SK-N-SH (cell line): ENCODE data around the gene MSH5. TPM values are rescaled to one million over a fixed set of nuclear protein-coding genes. Genes with fewer than 3 reads are reported as not detected.

ENCODE experiments used
- CTCF ChIA-PET: fragments of 300-600, 350-600 bp; formaldehyde crosslinking; extraction: SDS; loops from one replicate; lab custom pipeline; 2021; lab: Yijun Ruan, JAX
- POLR2A ChIA-PET: fragments of 350-600 bp; sonication (Branson Sonifier 250); formaldehyde crosslinking; extraction: SDS; loops from one replicate; lab custom pipeline; 2020; ENCODE audit warnings: antibody characterized with exemption, inconsistent platforms; lab: Yijun Ruan, JAX
- DNase-seq: peaks from one replicate; pipeline ENCODE4 v3.0.0; 2012
- H2AFZ ChIP-seq: fragments of 200-600 bp; sonication (generic); 2 replicates; pipeline ENCODE4 v1.8.1; 2016; ENCODE audit warnings: antibody characterized with exemption, mild to moderate bottlenecking, low read depth
- H3F3A ChIP-seq: fragments of 200-600 bp; sonication (generic); replicated peaks from 2 replicates; pipeline ENCODE3; 2016; ENCODE audit warnings: antibody characterized with exemption, mild to moderate bottlenecking; ENCODE audit not compliant: insufficient read depth
- H3K27ac ChIP-seq, 2 experiments: fragments of 200-500 bp in 1 of 2; fragments of 200-600 bp in 1 of 2; sonication (Bioruptor generic) in 1 of 2; sonication (generic), shearing (Covaris generic) in 1 of 2; 2 replicates each; pipeline versions ENCODE4 v1.5.1 to v1.6.1; 2014 to 2016; ENCODE audit warnings: low read depth in 2 of 2, inconsistent platforms in 1 of 2, low read length in 1 of 2, mild to moderate bottlenecking in 1 of 2, mixed read lengths in 1 of 2
- H3K27me3 ChIP-seq: fragments of 200-600 bp; sonication (generic), shearing (Covaris generic); 2 replicates; pipeline ENCODE4 v1.6.1; 2016; ENCODE audit warnings: mixed run types; ENCODE audit not compliant: insufficient read depth
- H3K36me3 ChIP-seq, 2 experiments: fragments of 200-500 bp in 1 of 2; fragments of 200-600 bp in 1 of 2; sonication (Bioruptor generic) in 1 of 2; sonication (generic) in 1 of 2; replicated peaks in 1 of 2; 2 replicates each; pipeline versions ENCODE3 to v1.5.1; 2014 to 2016; ENCODE audit warnings: low read length in 1 of 2, mild to moderate bottlenecking in 1 of 2; ENCODE audit not compliant: insufficient read depth in 2 of 2, control insufficient read depth in 1 of 2
- H3K4me1 ChIP-seq, 2 experiments: fragments of 200-500 bp in 1 of 2; fragments of 200-600 bp in 1 of 2; sonication (Bioruptor generic) in 1 of 2; sonication (generic), shearing (Covaris generic) in 1 of 2; 2 replicates each; pipeline versions ENCODE4 v1.5.1 to v1.6.1; 2014 to 2016; ENCODE audit warnings: low read depth in 1 of 2, low read length in 1 of 2, mixed run types in 1 of 2; ENCODE audit not compliant: insufficient read depth in 2 of 2, control insufficient read depth in 1 of 2
- H3K4me2 ChIP-seq: fragments of 200-600 bp; sonication (generic), shearing (Covaris generic); 2 replicates; pipeline ENCODE4 v1.6.1; 2017; ENCODE audit warnings: mixed run types
- H3K4me3 ChIP-seq, 2 experiments: fragments of 200-500 bp in 1 of 2; fragments of 200-600 bp in 1 of 2; sonication (Bioruptor generic) in 1 of 2; sonication (generic), shearing (Covaris generic) in 1 of 2; 2 replicates each; pipeline versions ENCODE4 v1.5.1 to v1.8.1; 2014 to 2016; ENCODE audit warnings: low read depth in 2 of 2, inconsistent platforms in 1 of 2, low read length in 1 of 2, mild to moderate bottlenecking in 1 of 2, mixed read lengths in 1 of 2, moderate library complexity in 1 of 2
- H3K79me2 ChIP-seq: fragments of 200-600 bp; sonication (generic); 2 replicates; pipeline ENCODE4 v1.8.1; 2017; ENCODE audit warnings: mild to moderate bottlenecking; ENCODE audit not compliant: insufficient read depth
- H3K9ac ChIP-seq: fragments of 200-600 bp; sonication (generic); 2 replicates; pipeline ENCODE4 v1.6.1; 2017; ENCODE audit warnings: mixed run types
- H3K9me2 ChIP-seq: fragments of 200-600 bp; sonication (generic); 2 replicates; pipeline ENCODE4 v1.6.1; 2017; ENCODE audit warnings: mixed run types
- H3K9me3 ChIP-seq: fragments of 200-600 bp; sonication (generic); 2 replicates; pipeline ENCODE4 v1.6.1; 2017; ENCODE audit warnings: mixed run types, mild to moderate bottlenecking, moderate library complexity
- H4K20me1 ChIP-seq: fragments of 200-600 bp; sonication (generic); 2 replicates; pipeline ENCODE4 v1.6.1; 2017; ENCODE audit warnings: mild to moderate bottlenecking, mixed run types; ENCODE audit not compliant: insufficient read depth
- CHD2 ChIP-seq: fragments of 150-350 bp; IDR thresholded peaks from 2 replicates; pipeline ENCODE4 v1.6.1; 2018; ENCODE audit warnings: low read length; ENCODE audit not compliant: partially characterized antibody
- EP300 ChIP-seq, 2 experiments: IDR thresholded peaks; 2 replicates each; pipeline versions ENCODE4 v1.4.0 to v1.6.1; 2012; ENCODE audit warnings: borderline replicate concordance in 1 of 2, low read depth in 1 of 2, low read length in 1 of 2
- FOSL2 ChIP-seq: IDR thresholded peaks from 2 replicates; pipeline ENCODE4 v1.4.0; 2012; ENCODE audit warnings: low read depth, mild to moderate bottlenecking, moderate library complexity, borderline replicate concordance
- FOXJ3 ChIP-seq: sonication (generic); formaldehyde crosslinking; IDR thresholded peaks from 2 replicates; pipeline ENCODE4 v1.5.1; 2020; ENCODE audit warnings: mild to moderate bottlenecking, missing genetic modification reagents
- GATA2 ChIP-seq: sonication (generic); formaldehyde crosslinking; IDR thresholded peaks from 2 replicates; pipeline ENCODE4 v1.5.0; 2020; ENCODE audit warnings: mild to moderate bottlenecking, missing genetic modification reagents
- IRF3 ChIP-seq: fragments of 150-350 bp; IDR thresholded peaks from 2 replicates; pipeline ENCODE4 v1.6.1; 2016; ENCODE audit warnings: mild to moderate bottlenecking, low read depth, low read length
- JUND ChIP-seq: IDR thresholded peaks from 2 replicates; pipeline ENCODE4 v1.4.0; 2012
- MAX ChIP-seq: IDR thresholded peaks from 2 replicates; pipeline ENCODE4 v1.4.0; 2012; ENCODE audit warnings: low read depth
- MEF2A ChIP-seq: IDR thresholded peaks from 2 replicates; pipeline ENCODE4 v1.4.0; 2012; ENCODE audit warnings: low read depth, borderline replicate concordance
- MXI1 ChIP-seq: IDR thresholded peaks from 2 replicates; pipeline ENCODE4 v1.6.1; 2012; ENCODE audit warnings: mild to moderate bottlenecking, low read depth, low read length, improper control_type of control experiment
- NFIC ChIP-seq: IDR thresholded peaks from 2 replicates; pipeline ENCODE4 v1.4.0; 2012; ENCODE audit warnings: borderline replicate concordance
- POLR2AphosphoS5 ChIP-seq: IDR thresholded peaks from 2 replicates; pipeline ENCODE4 v1.6.1; 2012; ENCODE audit warnings: low read depth, low read length
- RAD21 ChIP-seq: IDR thresholded peaks from 2 replicates; pipeline ENCODE4 v1.6.1; 2012; ENCODE audit warnings: mild to moderate bottlenecking, low read length
- RCOR1 ChIP-seq: fragments of 150-350 bp; IDR thresholded peaks from 2 replicates; pipeline ENCODE4 v1.6.1; 2017; ENCODE audit warnings: antibody characterized with exemption, low read length
- REST ChIP-seq: IDR thresholded peaks from 2 replicates; pipeline ENCODE4 v1.6.1; 2012; ENCODE audit warnings: mild to moderate bottlenecking, low read depth, low read length, moderate library complexity
- RFX5 ChIP-seq: IDR thresholded peaks from 2 replicates; pipeline ENCODE4 v1.6.1; 2012; ENCODE audit warnings: mild to moderate bottlenecking, improper control_type of control experiment, low read length
- RXRA ChIP-seq: IDR thresholded peaks from 2 replicates; pipeline ENCODE4 v1.4.0; 2012; ENCODE audit warnings: low read depth, mild to moderate bottlenecking, borderline replicate concordance
- SIN3A ChIP-seq: IDR thresholded peaks from 2 replicates; pipeline ENCODE4 v1.6.1; 2012; ENCODE audit warnings: low read depth, mild to moderate bottlenecking, low read length, moderate library complexity, borderline replicate concordance
- SMC3 ChIP-seq: IDR thresholded peaks from 2 replicates; pipeline ENCODE4 v1.6.1; 2012; ENCODE audit warnings: low read depth, low read length, improper control_type of control experiment
- TCF12 ChIP-seq: IDR thresholded peaks from 2 replicates; pipeline ENCODE4 v1.4.0; 2012
- USF1 ChIP-seq: IDR thresholded peaks from 2 replicates; pipeline ENCODE4 v1.4.0; 2012; ENCODE audit warnings: low read depth, borderline replicate concordance
- USF2 ChIP-seq: fragments of 150-350 bp; IDR thresholded peaks from 2 replicates; pipeline ENCODE4 v1.6.1; 2017; ENCODE audit warnings: antibody characterized with exemption, low read length, low read depth, borderline replicate concordance
- YY1 ChIP-seq: IDR thresholded peaks from 2 replicates; pipeline ENCODE4 v1.4.0; 2012; ENCODE audit warnings: low read depth, mild to moderate bottlenecking
- ZBTB33 ChIP-seq: IDR thresholded peaks from 2 replicates; pipeline ENCODE4 v1.4.0; 2012; ENCODE audit warnings: low read depth, borderline replicate concordance
- WGBS: methylation state at CpG from one replicate; pipeline ENCODE4 v1.1.6; 2017; ENCODE audit warnings: low lambda C conversion rate; 5-methylcytosine and 5-hydroxymethylcytosine counted together
- polyA plus RNA-seq, 3 experiments: library from polyadenylated mRNA; depleted of rRNA; stranded (reverse); fragments of >200 nt; gene quantifications; 2 replicates each; pipeline ENCODE4 v1.2.3, GENCODE V29; 2012

The MSH5 gene
- polyA plus RNA-seq (2012; rRNA removed), result 16.0 and 19.5 TPM in 2 replicates
- polyA plus RNA-seq (2012; cell fraction: cytosol; rRNA removed), result 4.2 and 5.4 TPM in 2 replicates
- polyA plus RNA-seq (2012; cell fraction: nucleus; rRNA removed), result 143 and 155 TPM in 2 replicates

- H3K9me2 ChIP-seq, result no peaks in the 10 kb centered on the region
- peak within 1 kb of the TSS; percentile 77 to 83 for H3K4me3 ChIP-seq
- WGBS, result 2% methylated on average over 32 of the region's 58 CpGs
- peaks cover 6 to 7% of the 10 kb centered on the region in 2 experiments for H3K36me3 ChIP-seq
- no peaks in the 10 kb centered on the region for H3K9me3 ChIP-seq
- peak within 1 kb of the TSS; percentile 75 to 88 for H3K27ac ChIP-seq
- H3F3A ChIP-seq, result peaks cover 17% of the 10 kb centered on the region
- H2AFZ ChIP-seq, result peak within 1 kb of the TSS; percentile 79
- H3K79me2 ChIP-seq, result peaks cover 38% of the 10 kb centered on the region
- H3K4me2 ChIP-seq, result peak within 1 kb of the TSS; percentile 99
- H3K9ac ChIP-seq, result peak within 1 kb of the TSS; percentile 92
- no peaks in the 10 kb centered on the region for H3K27me3 ChIP-seq
- peaks cover 15 to 24% of the 10 kb centered on the region in 2 experiments; a peak in 3 of 4 replicates for H3K4me1 ChIP-seq
- POLR2A ChIA-PET, result interaction anchor here (0.5 to 1.5 kb wide), 6 partner anchors 27 to 158 kb away, joined by 3 to 6 read pairs (median 4); partner anchors contain the start of genes BAG6 and EHMT2
- CTCF ChIA-PET, result interaction anchor here (0.5 to 5.5 kb wide), 11 partner anchors 10 to 220 kb away, joined by 3 to 39 read pairs (median 6); partner anchors contain the start of genes C6orf47, DDAH2, LSM2 and LY6G5C
- DNase-seq, result peak; percentile 95
- no peaks in the 10 kb centered on the region for H4K20me1 ChIP-seq
- TF ChIP-seq SMC3 (no peak), MXI1 (peak; percentile 98), NFIC (no peak), RFX5 (peak; percentile 84), USF2 (no peak), CHD2 (peak; percentile 98), MEF2A (no peak), YY1 (no peak), MAX (peak; percentile 94), FOXJ3 (CRISPR knock-in tag) (no peak), USF1 (no peak), TCF12 (peak; percentile 1; the same call in 1 of the 2 replicates), FOSL2 (no peak), SIN3A (0 out of 2 replicates have a peak, but pooled peaks have one; percentile 34), ZBTB33 (peak; percentile 85), GATA2 (no peak), REST (0 out of 2 replicates have a peak, but pooled peaks have one; percentile 40), POLR2AphosphoS5 (peak; percentile 73), JUND (no peak), EP300 (IDR thresholded peaks at IDR 0.05; ENCODE audit: borderline replicate concordance in 1 of 2, low read depth in 1 of 2, low read length in 1 of 2) (no peak), RAD21 (no peak), RCOR1 (no peak), IRF3 (peak; percentile 63), RXRA (no peak)
Measured at GRCh38 chr6:31739639-31740396, at the start of gene MSH5. Gene MSH5 (plus strand): TSS chr6:31740005. CDS start chr6:31740467, 462 bp downstream.
